H1 (cell line): ENCODE data around the gene EXOC2. TPM values are rescaled to one million over a fixed set of nuclear protein-coding genes. Genes with fewer than 3 reads are reported as not detected.
"Not testable (repeated sequence)": the region's sequence is repeated elsewhere in the genome, so short reads cannot be mapped to it uniquely, and the experiment has no call there.

ENCODE experiments used
- CTCF ChIA-PET: fragments of 300-600 bp; sonication (Branson Sonifier 250); formaldehyde crosslinking; loops from one replicate; lab custom pipeline; 2021; ENCODE audit not compliant: partially characterized antibody; lab: Charles Lee
- POLR2A ChIA-PET: fragments of 300-600 bp; sonication (Branson Sonifier 250); formaldehyde crosslinking; loops from one replicate; lab custom pipeline; 2021; ENCODE audit warnings: inconsistent platforms; ENCODE audit not compliant: partially characterized antibody; lab: Charles Lee
- DNase-seq, 2 experiments: peaks; one replicate each; pipeline versions ENCODE4 v3.0.0 to v3.0.0-alpha.2; 2010 to 2022; ENCODE audit warnings: low spot score in 2 of 2, low read depth in 1 of 2, mixed read lengths in 1 of 2
- FAIRE-seq: peaks from 2 replicates; lab custom pipeline; 2011; peaks lifted over from hg19 to GRCh38; lab: Jason Lieb, UNC
- H2AFZ ChIP-seq: 2 replicates; pipeline ENCODE4 v1.8.1; 2012; ENCODE audit warnings: low read length, inconsistent platforms
- H2AK5ac ChIP-seq: 2 replicates; pipeline ENCODE4 v1.6.1; 2013; ENCODE audit warnings: low read depth, low read length
- H2BK120ac ChIP-seq: replicated peaks from 2 replicates; pipeline ENCODE3; 2013; ENCODE audit warnings: low read depth, low read length, inconsistent platforms
- H2BK12ac ChIP-seq: 2 replicates; pipeline ENCODE4 v1.6.1; 2013; ENCODE audit warnings: low read depth, low read length
- H2BK15ac ChIP-seq: 2 replicates; pipeline ENCODE4 v1.6.1; 2013; ENCODE audit warnings: low read length
- H2BK20ac ChIP-seq: 2 replicates; pipeline ENCODE4 v1.6.1; 2013; ENCODE audit warnings: low read length
- H2BK5ac ChIP-seq: 2 replicates; pipeline ENCODE4 v1.6.1; 2013; ENCODE audit warnings: low read depth, low read length
- H3K14ac ChIP-seq: 2 replicates; pipeline ENCODE4 v1.6.1; 2013; ENCODE audit warnings: inconsistent platforms; ENCODE audit not compliant: insufficient read length
- H3K18ac ChIP-seq: 2 replicates; pipeline ENCODE4 v1.6.1; 2013; ENCODE audit warnings: low read length; ENCODE audit errors: extremely low read depth
- H3K23ac ChIP-seq: 2 replicates; pipeline ENCODE4 v1.6.1; 2013; ENCODE audit warnings: inconsistent platforms; ENCODE audit not compliant: insufficient read length
- H3K23me2 ChIP-seq: 2 replicates; pipeline ENCODE4 v1.6.1; 2013; ENCODE audit warnings: low read depth, low read length
- H3K27ac ChIP-seq: 2 replicates; pipeline ENCODE4 v1.6.1; 2011; ENCODE audit warnings: low read depth, low read length, inconsistent platforms
- H3K27me3 ChIP-seq, 4 experiments: replicated peaks in 1 of 4; 1 replicate in 1 of 4; 2 replicates in 3 of 4; pipeline versions ENCODE4 v1.6.1 to v1.8.1; 2011 to 2013; ENCODE audit warnings: low read length in 3 of 4, mild to moderate bottlenecking in 3 of 4, inconsistent platforms in 2 of 4, mixed read lengths in 2 of 4, moderate library complexity in 1 of 4; ENCODE audit not compliant: control insufficient read depth in 3 of 4, insufficient read depth in 3 of 4; ENCODE audit errors: extremely low read depth in 1 of 4
- H3K36me3 ChIP-seq, 4 experiments: 2 replicates each; pipeline versions ENCODE4 v1.6.1 to v1.8.1; 2011 to 2013; ENCODE audit warnings: mild to moderate bottlenecking in 4 of 4, low read length in 3 of 4, moderate library complexity in 2 of 4, control low read depth in 1 of 4, inconsistent platforms in 1 of 4; ENCODE audit not compliant: insufficient read depth in 4 of 4, control insufficient read depth in 2 of 4
- H3K4ac ChIP-seq: replicated peaks from 2 replicates; pipeline ENCODE3; 2013; ENCODE audit warnings: low read length, low read depth, mixed read lengths, inconsistent platforms; ENCODE audit not compliant: insufficient read length
- H3K4me1 ChIP-seq, 4 experiments: replicated peaks in 1 of 4; 1 replicate in 1 of 4; 2 replicates in 3 of 4; pipeline versions ENCODE4 v1.6.1 to v1.8.1; 2011 to 2013; ENCODE audit warnings: low read length in 3 of 4, inconsistent platforms in 2 of 4, mixed read lengths in 1 of 4; ENCODE audit not compliant: insufficient read depth in 4 of 4, control insufficient read depth in 3 of 4
- H3K4me2 ChIP-seq, 2 experiments: 2 replicates each; pipeline versions ENCODE4 v1.6.1 to v1.8.1; 2011 to 2013; ENCODE audit warnings: low read depth in 2 of 2, low read length in 2 of 2, control low read depth in 1 of 2, inconsistent platforms in 1 of 2, mild to moderate bottlenecking in 1 of 2; ENCODE audit not compliant: insufficient read depth in 1 of 2
- H3K4me3 ChIP-seq, 4 experiments: fragments of 200-600, 300-600 bp in 1 of 4; sonication (generic), shearing (Covaris generic), sonication (Bioruptor Twin) in 1 of 4; 2 replicates each; pipeline versions ENCODE4 v1.5.1 to v1.8.1; 2011 to 2016; ENCODE audit warnings: low read length in 4 of 4, low read depth in 3 of 4, control low read depth in 2 of 4, inconsistent platforms in 2 of 4, mild to moderate bottlenecking in 2 of 4, mixed read lengths in 1 of 4, moderate library complexity in 1 of 4; ENCODE audit not compliant: insufficient read depth in 2 of 4; ENCODE audit errors: extremely low read depth in 1 of 4
- H3K56ac ChIP-seq: replicated peaks from 2 replicates; pipeline ENCODE3; 2013; ENCODE audit warnings: low read depth, mild to moderate bottlenecking, mixed read lengths, low read length, inconsistent platforms; ENCODE audit not compliant: insufficient read length
- H3K79me1 ChIP-seq: 2 replicates; pipeline ENCODE4 v1.6.1; 2013; ENCODE audit warnings: low read depth, low read length, control low read depth
- H3K79me2 ChIP-seq, 2 experiments: 2 replicates each; pipeline versions ENCODE4 v1.6.1 to v1.8.1; 2012 to 2013; ENCODE audit warnings: low read length in 2 of 2, mild to moderate bottlenecking in 2 of 2, inconsistent platforms in 1 of 2; ENCODE audit not compliant: insufficient read depth in 2 of 2, control insufficient read depth in 1 of 2
- H3K9ac ChIP-seq, 4 experiments: replicated peaks in 1 of 4; 1 replicate in 1 of 4; 2 replicates in 3 of 4; pipeline versions ENCODE4 v1.6.1 to v1.8.1; 2011 to 2013; ENCODE audit warnings: low read depth in 3 of 4, low read length in 3 of 4, control low read depth in 2 of 4, mild to moderate bottlenecking in 2 of 4, moderate library complexity in 2 of 4, inconsistent platforms in 1 of 4; ENCODE audit errors: extremely low read depth in 1 of 4
- H3K9me3 ChIP-seq, 2 experiments: 2 replicates each; pipeline versions ENCODE4 v1.6.1 to v1.8.1; 2012 to 2013; ENCODE audit warnings: mild to moderate bottlenecking in 2 of 2, moderate library complexity in 2 of 2, control low read depth in 1 of 2, inconsistent platforms in 1 of 2, low read depth in 1 of 2, low read length in 1 of 2, mixed read lengths in 1 of 2; ENCODE audit not compliant: insufficient read depth in 2 of 2
- H4K20me1 ChIP-seq, 2 experiments: replicated peaks in 1 of 2; 2 replicates each; pipeline versions ENCODE3 to v1.8.1; 2011 to 2013; ENCODE audit warnings: inconsistent platforms in 2 of 2, low read length in 2 of 2, mild to moderate bottlenecking in 1 of 2; ENCODE audit not compliant: insufficient read depth in 2 of 2, control insufficient read depth in 1 of 2
- H4K5ac ChIP-seq: 2 replicates; pipeline ENCODE4 v1.6.1; 2013; ENCODE audit warnings: low read length, low read depth, mixed read lengths, inconsistent platforms; ENCODE audit not compliant: insufficient read length
- H4K8ac ChIP-seq: 2 replicates; pipeline ENCODE4 v1.8.0; 2013; ENCODE audit warnings: mild to moderate bottlenecking, moderate library complexity, low read length, inconsistent platforms; ENCODE audit not compliant: insufficient read depth; ENCODE audit errors: extremely low read depth
- H4K91ac ChIP-seq: replicated peaks from 2 replicates; pipeline ENCODE3; 2013; ENCODE audit warnings: low read length, mixed read lengths, inconsistent platforms; ENCODE audit not compliant: insufficient read length
- CTBP2 ChIP-seq: IDR thresholded peaks from 2 replicates; pipeline ENCODE4 v1.7.0; 2011; ENCODE audit warnings: borderline replicate concordance, mild to moderate bottlenecking, moderate library complexity, mixed read lengths, low read length; ENCODE audit not compliant: insufficient read depth, insufficient read length
- KDM4A ChIP-seq: IDR thresholded peaks from one replicate; pipeline ENCODE4 v1.7.1; 2012; ENCODE audit warnings: low read depth, mild to moderate bottlenecking, moderate library complexity, low read length, inconsistent platforms; ENCODE audit not compliant: severe bottlenecking
- KDM5A ChIP-seq: fragments of 200-600 bp; IDR thresholded peaks from 2 replicates; pipeline ENCODE4 v1.7.1; 2012; ENCODE audit warnings: mild to moderate bottlenecking, low read length, inconsistent platforms, mixed read lengths
- WGBS, 2 experiments: shearing (Covaris generic) in 1 of 2; methylation state at CpG; one replicate each; pipeline versions ENCODE4 v1.1.6 to v1.1.7; 2013 to 2015; ENCODE audit warnings: low lambda C conversion rate in 2 of 2, mixed read lengths in 2 of 2, inconsistent platforms in 1 of 2, low coverage in 1 of 2, missing lambda C conversion rate in 1 of 2; ENCODE audit not compliant: insufficient replicate concordance in 2 of 2, insufficient coverage in 1 of 2, insufficient read length in 1 of 2; ENCODE audit errors: extremely low coverage in 1 of 2, missing lambda C conversion rate in 1 of 2; 5-methylcytosine and 5-hydroxymethylcytosine counted together
- polyA plus RNA-seq, 7 experiments: library from polyadenylated mRNA; depleted of rRNA in 3 of 7; stranded (reverse) in 5 of 7; unstranded in 2 of 7; fragments of >200 nt in 5 of 7; fragments of 200-250 nt in 2 of 7; gene quantifications; 1 replicate in 5 of 7; 2 replicates in 1 of 7; 4 replicates in 1 of 7; pipeline versions ENCODE4 v1.2.1 to v1.2.3, GENCODE V29; 2011 to 2013; ENCODE audit warnings: missing spikeins in 2 of 7, mixed read lengths in 2 of 7
- total RNA-seq: library from RNA; stranded (reverse); fragmentation: NEBNext Ultra II Directional; extraction: Animal tissue kit (Norgen Biotek cat#: 25700); gene quantifications from 2 replicates; pipeline ENCODE4 v1.2.1, GENCODE V29; 2021

EXOC2 gene
- total and polyA plus RNA-seq, 2 of the 8 experiments (the other 6 are each of a cell fraction or from before 2014, with no cell fraction given) = 25.5 to 44.4 TPM

GRCh38 chr6:606829-607379, 86.0 kb downstream of the EXOC2 start (continued):
- TF ChIP-seq KDM5A (no peak), CTBP2 (no peak), KDM4A (no peak)

GRCh38 chr6:605895-606294, 87.0 kb downstream of the EXOC2 start:
- H3K79me2 ChIP-seq, H2AFZ ChIP-seq, H3K36me3 ChIP-seq, H3K23ac ChIP-seq, H3K79me1 ChIP-seq, H2BK15ac ChIP-seq, DNase-seq, H4K5ac ChIP-seq, H2AK5ac ChIP-seq, H4K91ac ChIP-seq, H3K4me1 ChIP-seq, H3K56ac ChIP-seq, H3K4me3 ChIP-seq, H3K27me3 ChIP-seq, H2BK5ac ChIP-seq, H2BK20ac ChIP-seq, H3K4ac ChIP-seq, H3K9me3 ChIP-seq, H3K18ac ChIP-seq, H2BK12ac ChIP-seq, H4K8ac ChIP-seq, H3K27ac ChIP-seq, H3K23me2 ChIP-seq, H3K14ac ChIP-seq, H3K9ac ChIP-seq, POLR2A ChIA-PET, FAIRE-seq, H3K4me2 ChIP-seq, H4K20me1 ChIP-seq, H2BK120ac ChIP-seq: not testable (repeated sequence)
- WGBS, 2 experiments = 97% methylated on average over 5 of the region's 5 CpGs; no CpG with 5 or more reads in 1 of the 2 experiments
- CTCF ChIA-PET = interaction anchor here (2.1 kb wide), 1 partner anchor 12 kb away, joined by 7 read pairs; no protein-coding TSS in a partner anchor
